Chondrocyte (in vitro differentiated cells): ENCODE measurements around the gene GPC1. TPM values are rescaled to one million over a fixed set of nuclear protein-coding genes. Genes with fewer than 3 reads are reported as not detected.

Experiments used
- DNase-seq: peaks from one replicate; pipeline ENCODE4 v3.0.0; 2021; ENCODE audit warnings: mixed read lengths, low spot score
- H3K27ac Mint-ChIP-seq: one replicate; pipeline ENCODE4 v1.8.0; 2021; ENCODE audit warnings: mild to moderate bottlenecking, moderate library complexity, mixed read lengths; ENCODE audit not compliant: unreplicated experiment
- H3K27me3 Mint-ChIP-seq: 2 replicates; pipeline ENCODE4 v1.8.0; 2021; ENCODE audit warnings: low read depth, mixed read lengths
- H3K36me3 Mint-ChIP-seq: 2 replicates; pipeline ENCODE4 v1.8.0; 2021; ENCODE audit warnings: low read depth, mixed read lengths
- H3K4me1 Mint-ChIP-seq: 2 replicates; pipeline ENCODE4 v1.8.0; 2021; ENCODE audit warnings: low read depth, mild to moderate bottlenecking, mixed read lengths
- H3K4me3 Mint-ChIP-seq: one replicate; pipeline ENCODE4 v1.8.0; 2021; ENCODE audit warnings: mild to moderate bottlenecking, moderate library complexity, mixed read lengths; ENCODE audit not compliant: unreplicated experiment
- H3K9me3 Mint-ChIP-seq: 2 replicates; pipeline ENCODE4 v1.8.0; 2021; ENCODE audit warnings: low read depth, mixed read lengths
- total RNA-seq: library from RNA; stranded (reverse); gene quantifications from 3 replicates; pipeline ENCODE4 v1.2.1, GENCODE V29; 2021
- TF ChIP-seq, protein P1 (sequence below): fragments of 200-600 bp; sonication (generic); IDR thresholded peaks from 2 replicates; pipeline ENCODE4 v1.5.0; 2021; ENCODE audit warnings: antibody characterized with exemption, mild to moderate bottlenecking, moderate library complexity

The GPC1 gene
- total RNA-seq, 1 donor from 2014 or later: 264 TPM

DNA sequence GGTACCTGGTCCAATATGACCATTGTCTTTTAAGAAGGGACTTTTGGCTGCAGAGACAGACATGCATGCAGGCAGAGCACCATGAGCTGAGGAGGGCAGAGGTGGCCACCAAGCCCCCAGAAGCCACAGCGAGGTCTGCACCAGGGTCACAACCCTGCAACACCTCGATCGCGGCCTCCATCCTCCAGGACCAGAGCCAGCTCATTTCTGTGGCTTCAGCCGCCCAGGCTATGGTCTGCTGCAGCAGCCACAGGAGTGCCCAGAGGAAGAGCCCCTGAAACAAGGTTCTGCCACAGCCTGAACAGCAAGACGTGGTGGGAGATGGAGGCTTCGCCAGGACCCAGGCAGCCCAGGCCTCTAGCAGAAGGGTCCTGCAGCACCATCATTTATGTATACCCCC lies 68.4 kb downstream of the GPC1 start:
- H3K4me1 Mint-ChIP-seq: no peaks in the 10 kb centered on the region
- peaks cover 9% of the 10 kb centered on the region for H3K36me3 Mint-ChIP-seq
- H3K27ac Mint-ChIP-seq: no peak overlapping the region
- no peak overlapping the region for H3K4me3 Mint-ChIP-seq
- H3K9me3 Mint-ChIP-seq: no peaks in the 10 kb centered on the region
- TF ChIP-seq, protein P1, sequence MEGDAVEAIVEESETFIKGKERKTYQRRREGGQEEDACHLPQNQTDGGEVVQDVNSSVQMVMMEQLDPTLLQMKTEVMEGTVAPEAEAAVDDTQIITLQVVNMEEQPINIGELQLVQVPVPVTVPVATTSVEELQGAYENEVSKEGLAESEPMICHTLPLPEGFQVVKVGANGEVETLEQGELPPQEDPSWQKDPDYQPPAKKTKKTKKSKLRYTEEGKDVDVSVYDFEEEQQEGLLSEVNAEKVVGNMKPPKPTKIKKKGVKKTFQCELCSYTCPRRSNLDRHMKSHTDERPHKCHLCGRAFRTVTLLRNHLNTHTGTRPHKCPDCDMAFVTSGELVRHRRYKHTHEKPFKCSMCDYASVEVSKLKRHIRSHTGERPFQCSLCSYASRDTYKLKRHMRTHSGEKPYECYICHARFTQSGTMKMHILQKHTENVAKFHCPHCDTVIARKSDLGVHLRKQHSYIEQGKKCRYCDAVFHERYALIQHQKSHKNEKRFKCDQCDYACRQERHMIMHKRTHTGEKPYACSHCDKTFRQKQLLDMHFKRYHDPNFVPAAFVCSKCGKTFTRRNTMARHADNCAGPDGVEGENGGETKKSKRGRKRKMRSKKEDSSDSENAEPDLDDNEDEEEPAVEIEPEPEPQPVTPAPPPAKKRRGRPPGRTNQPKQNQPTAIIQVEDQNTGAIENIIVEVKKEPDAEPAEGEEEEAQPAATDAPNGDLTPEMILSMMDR: no peak
- peak; percentile 67 for DNase-seq
- no peaks in the 10 kb centered on the region for H3K27me3 Mint-ChIP-seq

DNA sequence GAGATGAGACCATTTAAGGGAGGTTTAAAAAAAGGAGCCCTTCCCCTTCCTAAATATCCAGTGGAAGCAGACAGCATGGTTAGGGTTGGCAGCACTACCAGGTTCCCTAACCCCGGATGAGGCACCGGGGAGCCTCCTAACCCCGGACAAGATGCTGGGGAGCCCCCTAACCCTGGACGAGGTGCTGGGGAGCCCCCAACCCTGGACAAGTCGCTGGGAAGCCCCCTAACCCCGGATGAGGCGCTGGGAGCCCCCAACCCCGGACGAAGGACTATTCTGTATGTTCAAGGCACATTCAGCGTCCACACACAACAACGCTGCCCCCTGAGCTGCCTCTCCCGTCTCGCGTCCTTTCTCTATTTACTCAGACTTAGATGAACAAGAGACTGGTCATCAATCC lies 70.4 kb downstream of the GPC1 start:
- Mint-ChIP-seq H3K4me3 (no peak overlapping the region), H3K4me1 (no peaks in the 10 kb centered on the region), H3K9me3 (no peaks in the 10 kb centered on the region), H3K27ac (no peak overlapping the region), H3K27me3 (no peaks in the 10 kb centered on the region), H3K36me3 (peaks cover 13% of the 10 kb centered on the region)
- DNase-seq: peak; percentile 59
- TF ChIP-seq, protein P1: no peak

DNA sequence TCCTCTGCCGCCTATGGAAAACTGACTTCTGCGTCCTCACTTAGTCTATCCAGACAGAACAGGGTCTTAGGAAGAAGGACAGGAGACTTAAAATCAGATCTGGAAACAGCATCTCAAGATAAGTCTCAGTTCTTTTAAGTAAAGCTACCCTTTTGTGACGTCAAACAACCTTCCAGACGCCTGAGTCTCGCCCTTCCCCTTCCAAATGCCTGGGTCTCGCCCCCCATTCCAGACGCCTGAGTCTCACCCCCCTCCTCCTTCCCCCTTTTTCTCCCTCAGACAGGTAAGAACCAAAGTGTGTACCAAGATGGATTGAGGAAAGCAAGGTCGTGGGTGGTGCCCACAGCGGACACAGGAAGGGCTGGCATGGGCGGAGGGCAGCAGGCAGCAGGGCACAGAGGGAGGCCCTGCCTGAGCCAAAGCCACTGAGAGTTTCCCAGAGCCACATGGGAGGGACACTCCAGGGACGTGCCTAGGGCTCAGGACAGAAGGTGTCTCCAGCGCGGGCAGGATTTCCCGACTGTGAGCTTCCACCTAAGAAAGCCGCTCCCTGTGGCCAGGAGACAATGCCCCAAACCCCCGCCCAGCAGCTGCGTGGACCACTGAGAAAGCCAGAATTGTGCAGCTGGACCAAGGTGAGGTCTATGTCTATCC lies 71.1 kb downstream of the GPC1 start:
- Mint-ChIP-seq H3K4me1 (no peaks in the 10 kb centered on the region), H3K9me3 (no peaks in the 10 kb centered on the region), H3K36me3 (peaks cover 15% of the 10 kb centered on the region), H3K27me3 (no peaks in the 10 kb centered on the region), H3K4me3 (no peak overlapping the region), H3K27ac (no peak overlapping the region)
- TF ChIP-seq, protein P1: no peak
- DNase-seq: peak; percentile 63

DNA sequence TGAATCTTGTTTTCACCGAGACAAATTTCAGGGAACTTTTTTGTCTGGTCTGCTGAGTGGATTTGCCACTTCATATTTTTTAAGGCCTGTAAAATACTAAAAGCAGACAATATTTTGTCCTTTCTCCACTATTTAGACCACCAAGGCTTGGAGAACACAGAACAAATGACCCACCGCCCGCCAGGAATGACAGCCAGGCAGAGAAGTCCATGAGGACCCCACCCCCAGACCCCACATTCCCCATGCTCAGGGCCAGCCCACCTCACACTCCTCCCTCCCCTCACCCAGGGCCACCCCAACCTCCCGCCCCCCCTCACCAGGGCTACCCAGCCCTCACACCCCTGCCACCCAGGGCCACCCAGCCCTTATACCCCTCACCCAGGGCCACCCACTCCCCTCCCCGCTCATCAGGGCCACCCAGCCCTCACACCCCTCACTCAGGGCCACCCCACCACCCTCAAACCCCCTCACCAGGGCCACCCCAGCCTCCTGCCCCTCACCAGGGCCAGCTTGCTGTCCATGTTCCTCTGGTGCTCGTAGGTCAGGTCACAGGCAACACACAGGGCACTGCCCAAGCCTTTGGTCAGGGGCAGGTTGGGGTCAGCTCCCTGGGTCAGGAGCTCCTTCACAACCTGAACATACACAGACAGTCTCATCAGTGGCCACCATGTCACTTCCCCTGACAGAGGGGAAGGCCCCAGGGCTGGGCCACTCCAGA lies 71.8 kb downstream of the GPC1 start:
- H3K36me3 Mint-ChIP-seq: peaks cover 15% of the 10 kb centered on the region
- peak; percentile 74 for DNase-seq
- no peaks in the 10 kb centered on the region for H3K4me1 Mint-ChIP-seq
- TF ChIP-seq, protein P1: no peak
- H3K4me3 Mint-ChIP-seq: no peak overlapping the region
- no peak overlapping the region for H3K27ac Mint-ChIP-seq
- H3K27me3 Mint-ChIP-seq: no peaks in the 10 kb centered on the region
- H3K9me3 Mint-ChIP-seq: no peaks in the 10 kb centered on the region

DNA sequence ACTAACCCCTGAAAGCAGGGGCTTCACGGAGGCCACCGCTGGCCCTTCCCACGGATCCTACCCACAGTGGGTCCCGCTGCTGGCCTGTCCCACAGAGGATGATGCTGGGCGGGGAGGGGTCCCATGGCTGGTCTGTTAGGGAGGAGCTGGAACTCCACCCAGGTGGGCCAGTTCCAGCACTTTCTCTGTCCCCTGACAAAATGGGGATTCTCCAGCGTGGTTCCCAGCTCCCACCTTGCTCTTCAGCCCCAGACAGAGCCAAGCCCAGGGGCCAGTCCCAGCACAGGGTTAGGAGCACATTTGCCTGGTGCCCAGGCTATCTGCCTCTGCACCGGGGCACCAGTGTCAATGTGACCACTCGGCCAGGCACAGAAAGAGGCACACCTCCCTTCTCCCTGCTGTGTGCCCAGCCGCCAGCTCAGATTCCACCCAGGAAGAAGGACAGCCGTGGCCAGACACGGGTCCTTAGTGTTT lies 72.4 kb downstream of the GPC1 start:
- no peaks in the 10 kb centered on the region for H3K9me3 Mint-ChIP-seq
- H3K4me3 Mint-ChIP-seq: no peak overlapping the region
- TF ChIP-seq, protein P1: no peak
- no peaks in the 10 kb centered on the region for H3K4me1 Mint-ChIP-seq
- H3K27me3 Mint-ChIP-seq: no peaks in the 10 kb centered on the region
- peak; percentile 53 for DNase-seq
- H3K27ac Mint-ChIP-seq: no peak overlapping the region
- H3K36me3 Mint-ChIP-seq: peaks cover 16% of the 10 kb centered on the region
